ENCODE results near the gene DNAJA4. TPM values are rescaled to one million over a fixed set of nuclear protein-coding genes. Genes with fewer than 3 reads are reported as not detected.
A peak's percentile ranks its signal among the peaks of the same experiment; 100 is the strongest.

Gene DNAJA4
- total and polyA plus RNA-seq, 2 of the 13 experiments (the other 11 are each of a cell fraction or from before 2014, with no cell fraction given): not detected

- TF ChIP-seq GRHL1 (CRISPR knock-in tag; conservative IDR thresholded peaks at IDR 0.05) (no peak), PHF21A (CRISPR knock-in tag; IDR thresholded peaks at IDR 0.05) (no peak), RFX1 (IDR thresholded peaks at IDR 0.05) (no peak), ZBTB20 (CRISPR knock-in tag; IDR thresholded peaks at IDR 0.05; ENCODE audit: borderline replicate concordance, low read depth) (0 out of 2 replicates have a peak, but pooled peaks have one; percentile 37), ZNF747 (CRISPR knock-in tag; IDR thresholded peaks at IDR 0.05; ENCODE audit: borderline replicate concordance) (no peak), ZNF343 (CRISPR knock-in tag; IDR thresholded peaks at IDR 0.05) (no peak), HDAC6 (IDR thresholded peaks at IDR 0.05; ENCODE audit: low read depth, low read length) (no peak), ZSCAN22 (CRISPR knock-in tag; IDR thresholded peaks at IDR 0.05) (no peak), ZNF850 (CRISPR knock-in tag; conservative IDR thresholded peaks at IDR 0.05) (no peak), ZNF30 (CRISPR knock-in tag; IDR thresholded peaks at IDR 0.05) (no peak), ZNF253 (CRISPR knock-in tag; IDR thresholded peaks at IDR 0.05; ENCODE audit: borderline replicate concordance) (no peak), ZNF331 (CRISPR knock-in tag; IDR thresholded peaks at IDR 0.05) (no peak), HDAC1 (CRISPR knock-in tag; IDR thresholded peaks at IDR 0.05) (no peak), TCF7 (IDR thresholded peaks at IDR 0.05; ENCODE audit: low read depth) (no peak), GTF3A (CRISPR knock-in tag; conservative IDR thresholded peaks at IDR 0.05) (no peak), MTF2 (CRISPR knock-in tag; IDR thresholded peaks at IDR 0.05; ENCODE audit: borderline replicate concordance) (no peak), TOPORS (CRISPR knock-in tag; IDR thresholded peaks at IDR 0.05) (no peak), FOXA3 (CRISPR knock-in tag; IDR thresholded peaks at IDR 0.05) (no peak), MTERF4 (CRISPR knock-in tag; IDR thresholded peaks at IDR 0.05) (no peak), NCOA5 (CRISPR knock-in tag; IDR thresholded peaks at IDR 0.05) (no peak), ZNF468 (CRISPR knock-in tag; IDR thresholded peaks at IDR 0.05) (no peak), FOXO1 (CRISPR knock-in tag; IDR thresholded peaks at IDR 0.05) (no peak), U2AF2 (IDR thresholded peaks at IDR 0.05; ENCODE audit: low read depth, low read length) (no peak), SSRP1 (CRISPR knock-in tag; IDR thresholded peaks at IDR 0.05) (no peak), ZNF142 (CRISPR knock-in tag; IDR thresholded peaks at IDR 0.05) (no peak)
These were observed 23.3 kb upstream of the DNAJA4 start (continued) for GRCh38 chr15:78241017-78241416.

Data from HepG2 (cell line).